H9 (cell line): ENCODE measurements around the gene GRIK3. TPM values are rescaled to one million over a fixed set of nuclear protein-coding genes. Genes with fewer than 3 reads are reported as not detected.
A peak's percentile ranks its signal among the peaks of the same experiment; 100 is the strongest.

Source experiments
- DNase-seq: peaks from one replicate; pipeline ENCODE4 v3.0.0-alpha.2; 2017
- H2AFZ ChIP-seq: one replicate; pipeline ENCODE4 v1.6.1; 2013; ENCODE audit warnings: mild to moderate bottlenecking, low read length, control low read depth, moderate library complexity
- H2AK5ac ChIP-seq: 2 replicates; pipeline ENCODE4 v1.6.1; 2013; ENCODE audit warnings: low read length, control low read depth, mixed read lengths; ENCODE audit not compliant: insufficient read length
- H2BK120ac ChIP-seq: one replicate; pipeline ENCODE4 v1.6.1; 2013; ENCODE audit warnings: low read depth, mild to moderate bottlenecking, low read length, control low read depth, inconsistent platforms; ENCODE audit not compliant: poor library complexity, severe bottlenecking
- H2BK12ac ChIP-seq: 2 replicates; pipeline ENCODE4 v1.6.1; 2013; ENCODE audit warnings: low read length, control low read depth, mixed read lengths, low read depth; ENCODE audit not compliant: insufficient read length
- H2BK15ac ChIP-seq: 2 replicates; pipeline ENCODE4 v1.6.1; 2013; ENCODE audit warnings: low read depth, low read length, control low read depth
- H2BK20ac ChIP-seq: one replicate; pipeline ENCODE4 v1.6.1; 2013; ENCODE audit warnings: low read depth, mild to moderate bottlenecking, low read length, control low read depth, inconsistent platforms; ENCODE audit not compliant: poor library complexity, severe bottlenecking
- H2BK5ac ChIP-seq: 2 replicates; pipeline ENCODE4 v1.6.1; 2013; ENCODE audit warnings: low read length, control low read depth, mixed read lengths; ENCODE audit not compliant: insufficient read length
- H3K14ac ChIP-seq: 2 replicates; pipeline ENCODE4 v1.6.1; 2013; ENCODE audit warnings: low read length, control low read depth; ENCODE audit not compliant: insufficient read depth
- H3K18ac ChIP-seq: 2 replicates; pipeline ENCODE4 v1.6.1; 2013; ENCODE audit warnings: low read depth, mild to moderate bottlenecking, mixed read lengths, low read length, control low read depth; ENCODE audit not compliant: insufficient read length
- H3K23ac ChIP-seq: 2 replicates; pipeline ENCODE4 v1.6.1; 2013; ENCODE audit warnings: low read length, control low read depth, mixed read lengths, low read depth; ENCODE audit not compliant: insufficient read length
- H3K23me2 ChIP-seq: 2 replicates; pipeline ENCODE4 v1.6.1; 2013; ENCODE audit warnings: low read depth, mild to moderate bottlenecking, mixed read lengths, low read length, control low read depth; ENCODE audit not compliant: insufficient read length, poor library complexity, severe bottlenecking
- H3K27ac ChIP-seq: 2 replicates; pipeline ENCODE4 v1.5.1; 2013; ENCODE audit warnings: low read length, control low read depth, mixed read lengths, low read depth; ENCODE audit not compliant: insufficient read length
- H3K27me3 ChIP-seq: 2 replicates; pipeline ENCODE4 v1.6.1; 2013; ENCODE audit warnings: low read length, control low read depth, inconsistent platforms; ENCODE audit not compliant: insufficient read depth
- H3K4ac ChIP-seq: 2 replicates; pipeline ENCODE4 v1.6.1; 2013; ENCODE audit warnings: low read depth, mild to moderate bottlenecking, control low read depth, inconsistent platforms, low read length, moderate library complexity
- H3K4me1 ChIP-seq: 2 replicates; pipeline ENCODE4 v1.6.1; 2013; ENCODE audit warnings: low read length, control low read depth, inconsistent platforms; ENCODE audit not compliant: insufficient read depth
- H3K4me2 ChIP-seq: 2 replicates; pipeline ENCODE4 v1.6.1; 2013; ENCODE audit warnings: low read length, control low read depth, mixed read lengths; ENCODE audit not compliant: insufficient read length, insufficient read depth
- H3K56ac ChIP-seq: 2 replicates; pipeline ENCODE4 v1.6.1; 2013; ENCODE audit warnings: low read depth, mild to moderate bottlenecking, mixed read lengths, low read length, control low read depth; ENCODE audit not compliant: insufficient read length
- H3K79me1 ChIP-seq: 2 replicates; pipeline ENCODE4 v1.6.1; 2013; ENCODE audit warnings: low read depth, mild to moderate bottlenecking, moderate library complexity, low read length, control low read depth, inconsistent platforms; ENCODE audit not compliant: insufficient read depth, poor library complexity, severe bottlenecking
- H3K79me2 ChIP-seq: 2 replicates; pipeline ENCODE4 v1.6.1; 2013; ENCODE audit warnings: low read length, control low read depth, inconsistent platforms; ENCODE audit not compliant: insufficient read depth
- H3K9ac ChIP-seq: 2 replicates; pipeline ENCODE4 v1.6.1; 2013; ENCODE audit warnings: low read length, control low read depth, mixed read lengths; ENCODE audit not compliant: insufficient read length; ENCODE audit errors: extremely low read depth
- H3K9me3 ChIP-seq: one replicate; pipeline ENCODE4 v1.6.1; 2013; ENCODE audit warnings: low read depth, low read length, inconsistent platforms; ENCODE audit not compliant: control insufficient read depth
- H3T11ph ChIP-seq: one replicate; pipeline ENCODE4 v1.6.1; 2013; ENCODE audit warnings: mild to moderate bottlenecking, low read length, control low read depth, inconsistent platforms
- H4K20me1 ChIP-seq: one replicate; pipeline ENCODE4 v1.6.1; 2013; ENCODE audit not compliant: control insufficient read depth, insufficient read length, insufficient read depth
- H4K5ac ChIP-seq: 2 replicates; pipeline ENCODE4 v1.6.1; 2013; ENCODE audit warnings: low read depth, mild to moderate bottlenecking, mixed read lengths, low read length, control low read depth; ENCODE audit not compliant: insufficient read length
- H4K8ac ChIP-seq: replicated peaks from 2 replicates; pipeline ENCODE4 v1.6.1; 2013; ENCODE audit warnings: low read length, control low read depth, mixed read lengths, low read depth; ENCODE audit not compliant: insufficient read length
- H4K91ac ChIP-seq: 2 replicates; pipeline ENCODE4 v1.6.1; 2013; ENCODE audit warnings: low read depth, mild to moderate bottlenecking, moderate library complexity, mixed read lengths, low read length, control low read depth; ENCODE audit not compliant: insufficient read length
- H3K27ac Mint-ChIP-seq, 3 experiments: 2 replicates in 2 of 3; 3 replicates in 1 of 3; pipeline ENCODE4 v1.8.0; 2020 to 2021; ENCODE audit warnings: mixed read lengths in 3 of 3, mild to moderate bottlenecking in 1 of 3, moderate library complexity in 1 of 3
- H3K27me3 Mint-ChIP-seq: 2 replicates; pipeline ENCODE4 v1.8.0; 2021; ENCODE audit warnings: low read depth, mild to moderate bottlenecking, moderate library complexity, mixed read lengths
- H3K36me3 Mint-ChIP-seq, 3 experiments: 2 replicates in 2 of 3; 3 replicates in 1 of 3; pipeline ENCODE4 v1.8.0; 2020 to 2021; ENCODE audit warnings: low read depth in 3 of 3, mixed read lengths in 3 of 3; ENCODE audit not compliant: insufficient read depth in 1 of 3
- H3K4me1 Mint-ChIP-seq, 2 experiments: 2 replicates each; pipeline ENCODE4 v1.8.0; 2020; ENCODE audit warnings: mixed read lengths in 2 of 2
- H3K4me3 Mint-ChIP-seq, 2 experiments: 2 replicates in 1 of 2; 3 replicates in 1 of 2; pipeline ENCODE4 v1.8.0; 2020 to 2021; ENCODE audit warnings: mild to moderate bottlenecking in 2 of 2, mixed read lengths in 2 of 2, moderate library complexity in 1 of 2
- H3K9me3 Mint-ChIP-seq, 2 experiments: 2 replicates in 1 of 2; 3 replicates in 1 of 2; pipeline ENCODE4 v1.8.0; 2020; ENCODE audit warnings: mild to moderate bottlenecking in 2 of 2, mixed read lengths in 2 of 2, moderate library complexity in 1 of 2
- WGBS: extraction: QIAGEN DNeasy Blood & Tissue Kit; methylation state at CpG from one replicate; pipeline ENCODE4 v1.1.7; 2013; ENCODE audit warnings: missing lambda C conversion rate, low lambda C conversion rate, mixed read lengths; ENCODE audit not compliant: insufficient read length; ENCODE audit errors: extremely low coverage; 5-methylcytosine and 5-hydroxymethylcytosine counted together
- total RNA-seq: library from RNA; stranded (reverse); gene quantifications from 2 replicates; pipeline ENCODE4 v1.2.1, GENCODE V29; 2021
- TF ChIP-seq, protein P1 (sequence below): fragments of 200-600 bp; sonication (generic); conservative IDR thresholded peaks from 3 replicates; pipeline ENCODE4 v1.8.0; 2021; ENCODE audit warnings: antibody characterized with exemption, mild to moderate bottlenecking

The GRIK3 gene
- total RNA-seq, 1 experiment from 2014 or later = 1.7 TPM

DNA sequence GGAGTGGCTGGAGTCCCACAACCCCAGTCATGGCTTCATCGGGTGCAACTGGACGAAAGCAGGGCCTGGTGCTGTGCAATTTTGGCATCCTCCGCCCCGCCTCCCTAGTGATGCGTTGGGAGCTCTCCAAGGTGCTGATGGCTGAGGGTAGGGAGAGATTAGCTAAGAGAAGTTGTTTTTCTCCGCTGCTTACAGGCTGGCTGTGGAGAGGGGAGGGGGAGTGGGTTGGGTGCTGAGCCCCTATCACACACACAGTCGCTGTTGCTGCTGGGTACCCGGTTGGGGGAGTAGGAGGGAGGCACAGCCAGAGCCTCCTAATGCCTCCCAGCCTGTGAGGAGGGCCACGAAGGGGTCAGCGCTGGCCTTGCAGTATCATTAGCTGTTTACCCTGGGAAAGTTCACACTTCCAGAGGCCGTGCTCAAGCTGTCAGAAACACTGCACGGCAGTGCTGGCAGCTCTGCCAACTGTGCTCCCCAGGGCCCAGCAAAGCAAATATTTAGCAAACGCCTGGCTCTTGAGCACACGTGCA lies 110.0 kb downstream of the GRIK3 start:
- Mint-ChIP-seq H3K27me3 (peaks cover 4% of the 10 kb centered on the region; the same call in 1 of the 2 replicates), H3K27ac (no peak overlapping the region), H3K36me3 (no peaks in the 10 kb centered on the region), H3K4me1 (peaks cover 20 to 45% of the 10 kb centered on the region in 2 experiments), H3K4me3 (no peak overlapping the region), H3K9me3 (no peaks in the 10 kb centered on the region)
- H3K56ac ChIP-seq = no peak overlapping the region
- H3K79me1 ChIP-seq = no peaks in the 10 kb centered on the region
- no peaks in the 10 kb centered on the region for H3K79me2 ChIP-seq
- no peak overlapping the region for H4K8ac ChIP-seq
- H3K27ac ChIP-seq = no peak overlapping the region
- WGBS = no CpG with 5 or more reads among the region's 14 CpGs
- H3K23ac ChIP-seq = no peak overlapping the region
- H2AK5ac ChIP-seq = no peak overlapping the region
- peak; percentile 84 for DNase-seq
- TF ChIP-seq, protein P1, sequence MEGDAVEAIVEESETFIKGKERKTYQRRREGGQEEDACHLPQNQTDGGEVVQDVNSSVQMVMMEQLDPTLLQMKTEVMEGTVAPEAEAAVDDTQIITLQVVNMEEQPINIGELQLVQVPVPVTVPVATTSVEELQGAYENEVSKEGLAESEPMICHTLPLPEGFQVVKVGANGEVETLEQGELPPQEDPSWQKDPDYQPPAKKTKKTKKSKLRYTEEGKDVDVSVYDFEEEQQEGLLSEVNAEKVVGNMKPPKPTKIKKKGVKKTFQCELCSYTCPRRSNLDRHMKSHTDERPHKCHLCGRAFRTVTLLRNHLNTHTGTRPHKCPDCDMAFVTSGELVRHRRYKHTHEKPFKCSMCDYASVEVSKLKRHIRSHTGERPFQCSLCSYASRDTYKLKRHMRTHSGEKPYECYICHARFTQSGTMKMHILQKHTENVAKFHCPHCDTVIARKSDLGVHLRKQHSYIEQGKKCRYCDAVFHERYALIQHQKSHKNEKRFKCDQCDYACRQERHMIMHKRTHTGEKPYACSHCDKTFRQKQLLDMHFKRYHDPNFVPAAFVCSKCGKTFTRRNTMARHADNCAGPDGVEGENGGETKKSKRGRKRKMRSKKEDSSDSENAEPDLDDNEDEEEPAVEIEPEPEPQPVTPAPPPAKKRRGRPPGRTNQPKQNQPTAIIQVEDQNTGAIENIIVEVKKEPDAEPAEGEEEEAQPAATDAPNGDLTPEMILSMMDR = no peak
- no peak overlapping the region for H3K18ac ChIP-seq
- H3K14ac ChIP-seq = no peak overlapping the region
- no peaks in the 10 kb centered on the region; the same call in 1 of the 2 replicates for H3K4me1 ChIP-seq
- no peak overlapping the region for H3K4me2 ChIP-seq
- H2AFZ ChIP-seq = no peak overlapping the region
- H2BK15ac ChIP-seq = no peak overlapping the region
- no peak overlapping the region for H3K4ac ChIP-seq
- no peaks in the 10 kb centered on the region for H4K20me1 ChIP-seq
- no peak overlapping the region for H2BK12ac ChIP-seq
- H3K23me2 ChIP-seq = no peaks in the 10 kb centered on the region
- no peak overlapping the region for H4K91ac ChIP-seq
- H4K5ac ChIP-seq = no peak overlapping the region
- no peaks in the 10 kb centered on the region for H3K27me3 ChIP-seq
- H3K9me3 ChIP-seq = no peaks in the 10 kb centered on the region
- no peak overlapping the region for H3K9ac ChIP-seq
- no peak overlapping the region for H2BK20ac ChIP-seq
- H2BK120ac ChIP-seq = no peak overlapping the region
- H2BK5ac ChIP-seq = no peak overlapping the region
- H3T11ph ChIP-seq = no peak overlapping the region
